CD4-positive, CD25-positive, alpha-beta regulatory T cell (primary cell): ENCODE results near the gene RPL22L1. TPM values are rescaled to one million over a fixed set of nuclear protein-coding genes. Genes with fewer than 3 reads are reported as not detected.
"Not testable (repeated sequence)": the region's sequence is repeated elsewhere in the genome, so short reads cannot be mapped to it uniquely, and the experiment has no call there.

Experiments
- ATAC-seq, 2 donors: fragments of 150-1000 bp; cut with Tn5 transposase; one replicate each; pipeline ENCODE4 v1.10.0; 2021; ENCODE audit warnings: low read depth in 2 of 2, moderate number of reproducible peaks in 2 of 2, moderate library complexity in 1 of 2
- DNase-seq, 3 donors: peaks; one replicate each; pipeline versions ENCODE4 v3.0.0 to v3.0.0-alpha.2; 2012 to 2022; ENCODE audit warnings: mixed read lengths in 1 of 3
- H3K27ac ChIP-seq: one replicate; pipeline ENCODE4 v1.7.0; 2013; ENCODE audit warnings: mild to moderate bottlenecking, low read length; ENCODE audit not compliant: insufficient read depth, poor library complexity, severe bottlenecking
- H3K27me3 ChIP-seq: one replicate; pipeline ENCODE4 v1.7.0; 2013; ENCODE audit warnings: low read length; ENCODE audit not compliant: control insufficient read depth, insufficient read depth
- H3K36me3 ChIP-seq: one replicate; pipeline ENCODE4 v1.7.0; 2013; ENCODE audit warnings: mild to moderate bottlenecking, low read length, moderate library complexity; ENCODE audit not compliant: control insufficient read depth, insufficient read depth
- H3K4me1 ChIP-seq: 2 replicates; pipeline ENCODE4 v1.7.0; 2013; ENCODE audit warnings: mild to moderate bottlenecking, low read length; ENCODE audit not compliant: insufficient read depth, control insufficient read depth, poor library complexity, severe bottlenecking
- H3K4me3 ChIP-seq: one replicate; pipeline ENCODE4 v1.7.0; 2013; ENCODE audit warnings: low read depth, mild to moderate bottlenecking, low read length, moderate library complexity
- H3K9me3 ChIP-seq, 2 experiments: 1 replicate in 1 of 2; 2 replicates in 1 of 2; pipeline ENCODE4 v1.7.0; 2013; ENCODE audit warnings: low read length in 2 of 2, mild to moderate bottlenecking in 1 of 2, moderate library complexity in 1 of 2; ENCODE audit not compliant: control insufficient read depth in 2 of 2
- H3K27ac Mint-ChIP-seq, 3 donors: one replicate each; pipeline ENCODE4 v1.8.0; 2020 to 2022; ENCODE audit warnings: mild to moderate bottlenecking in 3 of 3, mixed read lengths in 3 of 3, moderate library complexity in 2 of 3
- H3K27me3 Mint-ChIP-seq: one replicate; pipeline ENCODE4 v1.8.0; 2022; ENCODE audit warnings: mild to moderate bottlenecking, mixed read lengths
- H3K36me3 Mint-ChIP-seq: one replicate; pipeline ENCODE4 v1.8.0; 2020; ENCODE audit warnings: mixed read lengths
- H3K4me1 Mint-ChIP-seq, 4 donors: one replicate each; pipeline ENCODE4 v1.8.0; 2020 to 2022; ENCODE audit warnings: mixed read lengths in 4 of 4, mild to moderate bottlenecking in 1 of 4
- H3K4me3 Mint-ChIP-seq, 4 donors: one replicate each; pipeline ENCODE4 v1.8.0; 2020 to 2022; ENCODE audit warnings: mild to moderate bottlenecking in 4 of 4, mixed read lengths in 4 of 4, moderate library complexity in 3 of 4
- H3K9me3 Mint-ChIP-seq, 7 donors: one replicate each; pipeline ENCODE4 v1.8.0; 2020 to 2022; ENCODE audit warnings: mixed read lengths in 7 of 7, mild to moderate bottlenecking in 3 of 7, moderate library complexity in 2 of 7
- polyA plus RNA-seq, 4 donors: library from polyadenylated mRNA; unstranded; fragments of 300-500 nt; fragmentation: Illumina TruSeq; gene quantifications; one replicate each; pipeline ENCODE4 v1.2.3, GENCODE V29; 2021
- total RNA-seq: library from RNA; stranded (reverse); gene quantifications from one replicate; pipeline ENCODE4 v1.2.3, GENCODE V29; 2022

The RPL22L1 gene
- total and polyA plus RNA-seq, 5 donors from 2014 or later: 25.5 to 48.4 (median 43.6) TPM

DNA sequence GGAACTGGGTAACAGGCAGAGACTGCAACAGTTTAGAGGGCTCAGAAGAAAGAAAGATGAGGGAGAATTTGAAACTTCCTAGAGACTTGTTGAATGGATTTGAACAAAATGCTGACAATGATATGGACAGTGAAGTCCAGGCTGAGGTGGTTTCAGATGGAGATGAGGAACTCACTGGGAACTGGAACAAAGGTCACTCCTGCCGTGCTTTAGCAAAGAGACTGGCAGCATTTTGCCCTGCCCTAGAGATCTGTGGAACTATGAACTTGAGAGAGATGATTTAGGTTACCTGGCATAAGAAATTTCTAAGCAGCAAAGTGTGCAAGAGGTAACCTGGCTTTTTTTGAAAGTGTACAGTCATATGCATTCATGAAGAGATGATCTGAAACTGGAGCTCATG is 26.8 kb upstream of the RPL22L1 start:
- Histone ChIP-seq H3K36me3 (peaks cover 6% of the 10 kb centered on the region), H3K4me1 (no peaks in the 10 kb centered on the region), H3K9me3 (no peaks in the 10 kb centered on the region), H3K27me3 (no peaks in the 10 kb centered on the region), H3K4me3 (no peak overlapping the region), H3K27ac (no peak overlapping the region)
- Mint-ChIP-seq H3K27ac (no peak overlapping the region), H3K4me3 (no peak overlapping the region), H3K9me3 (peaks cover 0 to 5% (median 1%) of the 10 kb centered on the region in 7 donors), H3K27me3 (no peaks in the 10 kb centered on the region), H3K4me1 (peaks cover 0 to 10% (median under 1%) of the 10 kb centered on the region in 4 donors), H3K36me3 (peaks cover 40% of the 10 kb centered on the region)
- DNase-seq (no peak), ATAC-seq (no peak)

DNA sequence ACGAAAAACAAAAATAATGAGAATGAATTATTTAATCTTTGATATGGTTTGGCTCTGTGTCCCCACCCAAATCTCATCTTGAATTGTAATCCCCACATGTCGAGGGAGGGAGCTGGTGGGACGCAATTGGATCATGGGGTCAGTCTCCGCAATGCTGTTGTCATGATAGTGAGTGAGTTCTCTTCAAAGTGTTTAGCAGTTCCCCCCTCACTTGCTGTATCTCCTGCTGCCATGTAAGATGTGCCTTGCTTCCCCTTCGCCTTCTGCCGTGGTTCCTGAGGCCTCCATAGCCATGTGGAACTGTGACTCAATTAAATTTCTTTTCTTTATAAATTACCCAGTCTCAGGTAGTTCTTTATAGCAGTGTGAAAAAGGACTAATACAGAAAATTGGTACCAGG is 26.3 kb upstream of the RPL22L1 start:
- H3K4me1 ChIP-seq, H3K4me3 Mint-ChIP-seq, H3K4me1 Mint-ChIP-seq, H3K4me3 ChIP-seq, H3K9me3 Mint-ChIP-seq, H3K27ac ChIP-seq, H3K9me3 ChIP-seq, DNase-seq, H3K36me3 ChIP-seq, H3K27ac Mint-ChIP-seq, H3K27me3 Mint-ChIP-seq, H3K27me3 ChIP-seq, ATAC-seq: not testable (repeated sequence)
- peaks cover 42% of the 10 kb centered on the region for H3K36me3 Mint-ChIP-seq

DNA sequence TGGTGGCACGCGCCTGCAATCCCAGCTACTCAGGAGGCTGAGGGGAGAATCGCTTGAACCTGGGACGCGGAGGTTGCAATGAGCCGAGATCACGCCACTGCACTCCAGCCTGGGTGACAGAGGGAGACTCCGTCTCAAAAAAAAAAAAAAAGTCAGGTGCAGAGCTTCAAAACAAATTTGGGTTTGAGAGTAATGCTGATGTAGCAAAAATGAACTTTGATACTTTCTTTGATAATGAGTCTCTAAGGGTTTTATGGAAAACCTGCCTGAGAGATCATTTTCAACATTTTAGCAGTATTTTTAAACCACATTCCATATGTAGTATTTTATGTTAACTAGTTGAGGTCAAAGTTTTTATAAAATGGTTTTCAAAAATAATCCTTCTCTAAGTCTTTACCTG is 23.9 kb upstream of the RPL22L1 start:
- H3K27me3 ChIP-seq: no peaks in the 10 kb centered on the region
- peaks cover 6% of the 10 kb centered on the region for H3K36me3 ChIP-seq
- H3K4me3 ChIP-seq: no peak overlapping the region
- H3K4me1 ChIP-seq: no peaks in the 10 kb centered on the region
- Mint-ChIP-seq H3K27me3 (no peaks in the 10 kb centered on the region), H3K9me3 (peaks cover 0 to 5% (median 1%) of the 10 kb centered on the region in 7 donors), H3K36me3 (peaks cover 38% of the 10 kb centered on the region), H3K4me1 (no peaks in the 10 kb centered on the region), H3K27ac (no peak overlapping the region), H3K4me3 (no peak overlapping the region)
- no peak for ATAC-seq
- no peak for DNase-seq
- no peak overlapping the region for H3K27ac ChIP-seq
- no peaks in the 10 kb centered on the region for H3K9me3 ChIP-seq

DNA sequence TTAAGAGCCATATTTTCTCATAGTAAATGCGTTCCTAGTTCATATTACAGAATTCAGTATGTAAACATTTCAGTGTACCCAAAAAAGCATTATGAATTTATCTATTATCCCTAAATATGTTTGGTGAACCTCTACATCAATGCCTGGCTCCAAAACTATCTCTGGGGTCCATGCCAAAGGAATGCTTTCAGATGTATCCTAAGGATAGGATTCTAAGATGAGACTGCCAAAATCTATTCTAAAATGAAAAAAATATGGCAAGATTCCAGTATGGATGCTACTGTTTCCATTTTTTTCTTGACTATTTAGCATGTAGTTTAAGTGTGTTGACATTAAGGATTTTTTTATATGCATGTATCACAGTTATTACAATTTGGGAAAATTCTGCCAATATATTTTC is 19.6 kb upstream of the RPL22L1 start:
- Mint-ChIP-seq H3K27ac (no peak overlapping the region), H3K36me3 (peaks cover 13% of the 10 kb centered on the region), H3K4me1 (no peaks in the 10 kb centered on the region), H3K27me3 (peaks cover 6% of the 10 kb centered on the region), H3K4me3 (no peak overlapping the region), H3K9me3 (peaks cover 0 to 2% (median 0%) of the 10 kb centered on the region in 7 donors)
- Histone ChIP-seq H3K4me1 (no peaks in the 10 kb centered on the region), H3K27ac (no peak overlapping the region), H3K36me3 (peaks cover 6% of the 10 kb centered on the region), H3K27me3 (no peaks in the 10 kb centered on the region), H3K4me3 (no peak overlapping the region), H3K9me3 (no peaks in the 10 kb centered on the region)
- DNase-seq (no peak), ATAC-seq (no peak)

DNA sequence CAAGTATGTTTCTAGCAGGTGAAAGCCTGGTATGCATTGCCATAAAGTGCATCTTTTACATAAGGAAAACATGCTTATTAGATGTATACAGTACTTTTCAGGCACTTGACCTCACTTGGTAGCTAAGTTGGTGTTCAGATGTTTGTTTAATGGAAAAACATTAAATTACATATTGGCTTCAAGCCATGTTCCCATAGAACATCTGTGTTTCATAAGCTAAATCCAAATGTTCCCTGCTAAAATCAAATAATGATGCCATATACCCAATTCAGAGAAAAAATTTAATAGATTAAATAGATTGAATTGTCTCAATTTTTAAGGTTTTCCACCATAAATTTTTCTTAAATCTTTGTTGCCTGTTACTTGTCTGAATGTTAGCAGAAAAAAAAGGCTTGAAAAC is 19.1 kb upstream of the RPL22L1 start:
- no peaks in the 10 kb centered on the region for H3K4me1 Mint-ChIP-seq
- Histone ChIP-seq H3K4me1 (no peaks in the 10 kb centered on the region), H3K27ac (no peak overlapping the region), H3K9me3 (no peaks in the 10 kb centered on the region), H3K4me3 (no peak overlapping the region), H3K27me3 (no peaks in the 10 kb centered on the region), H3K36me3 (peaks cover 6% of the 10 kb centered on the region)
- peaks cover 0 to 2% (median 0%) of the 10 kb centered on the region in 7 donors for H3K9me3 Mint-ChIP-seq
- H3K27ac Mint-ChIP-seq: no peak overlapping the region
- no peak for DNase-seq
- no peak overlapping the region for H3K4me3 Mint-ChIP-seq
- ATAC-seq: no peak
- H3K27me3 Mint-ChIP-seq: peaks cover 6% of the 10 kb centered on the region
- H3K36me3 Mint-ChIP-seq: peaks cover 11% of the 10 kb centered on the region

DNA sequence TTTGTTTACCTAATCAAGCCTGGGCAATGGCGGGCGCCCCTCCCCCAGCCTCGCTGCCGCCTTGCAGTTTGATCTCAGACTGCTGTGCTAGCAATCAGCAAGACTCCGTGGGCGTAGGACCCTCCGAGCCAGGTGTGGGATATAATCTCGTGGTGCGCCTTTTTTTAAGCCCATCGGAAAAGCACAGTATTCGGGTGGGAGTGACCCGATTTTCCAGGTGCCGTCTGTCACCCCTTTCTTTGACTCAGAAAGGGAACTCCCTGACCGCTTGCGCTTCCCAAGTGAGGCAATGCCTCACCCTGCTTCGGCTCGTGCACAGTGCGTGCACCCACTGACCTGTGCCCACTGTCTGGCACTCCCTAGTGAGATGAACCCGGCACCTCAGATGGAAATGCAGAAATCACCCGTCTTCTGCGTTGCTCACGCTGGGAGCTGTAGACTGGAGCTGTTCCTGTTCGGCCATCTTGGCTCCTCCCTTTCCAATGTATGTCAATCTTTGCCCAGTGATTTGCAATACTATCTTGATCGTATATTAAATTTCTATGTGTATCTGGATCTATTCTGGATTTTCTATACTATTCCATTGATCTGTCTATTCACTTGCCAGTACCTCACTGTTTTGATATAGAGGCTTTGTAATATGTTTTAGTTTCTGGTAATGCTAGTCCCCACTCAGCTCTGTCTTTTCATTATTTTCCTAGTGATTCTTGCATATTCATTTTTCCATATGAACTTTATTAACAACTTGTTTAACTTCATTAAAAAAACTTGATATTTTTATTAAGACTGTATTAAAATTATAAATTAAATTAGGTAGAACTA is 14.3 kb upstream of the RPL22L1 start:
- H3K36me3 ChIP-seq, DNase-seq, H3K27ac ChIP-seq, H3K4me3 ChIP-seq, H3K36me3 Mint-ChIP-seq, H3K9me3 ChIP-seq, H3K4me1 ChIP-seq, H3K9me3 Mint-ChIP-seq, H3K27me3 Mint-ChIP-seq, H3K27me3 ChIP-seq, H3K4me3 Mint-ChIP-seq, H3K4me1 Mint-ChIP-seq, ATAC-seq: not testable (repeated sequence)
- peak overlapping the region in 1 of 3 donors; percentile 38 for H3K27ac Mint-ChIP-seq

DNA sequence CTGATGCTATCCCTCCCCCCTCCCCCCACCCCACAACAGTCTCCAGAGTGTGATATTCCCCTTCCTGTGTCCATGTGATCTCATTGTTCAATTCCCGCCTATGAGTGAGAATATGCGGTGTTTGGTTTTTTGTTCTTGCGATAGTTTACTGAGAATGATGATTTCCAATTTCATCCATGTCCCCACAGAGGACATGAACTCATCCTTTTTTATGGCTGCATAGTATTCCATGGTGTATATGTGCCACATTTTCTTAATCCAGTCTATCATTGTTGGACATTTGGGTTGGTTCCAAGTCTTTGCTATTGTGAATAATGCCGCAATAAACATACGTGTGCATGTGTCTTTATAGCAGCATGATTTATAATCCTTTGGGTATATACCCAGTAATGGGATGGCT is 8.7 kb upstream of the RPL22L1 start:
- not testable (repeated sequence) for ATAC-seq, H3K4me3 Mint-ChIP-seq, H3K36me3 Mint-ChIP-seq, H3K27me3 ChIP-seq, H3K4me3 ChIP-seq, H3K27ac ChIP-seq, H3K36me3 ChIP-seq, H3K9me3 Mint-ChIP-seq, H3K9me3 ChIP-seq, H3K4me1 ChIP-seq, DNase-seq, H3K4me1 Mint-ChIP-seq, H3K27ac Mint-ChIP-seq
- H3K27me3 Mint-ChIP-seq: peaks cover 17% of the 10 kb centered on the region

DNA sequence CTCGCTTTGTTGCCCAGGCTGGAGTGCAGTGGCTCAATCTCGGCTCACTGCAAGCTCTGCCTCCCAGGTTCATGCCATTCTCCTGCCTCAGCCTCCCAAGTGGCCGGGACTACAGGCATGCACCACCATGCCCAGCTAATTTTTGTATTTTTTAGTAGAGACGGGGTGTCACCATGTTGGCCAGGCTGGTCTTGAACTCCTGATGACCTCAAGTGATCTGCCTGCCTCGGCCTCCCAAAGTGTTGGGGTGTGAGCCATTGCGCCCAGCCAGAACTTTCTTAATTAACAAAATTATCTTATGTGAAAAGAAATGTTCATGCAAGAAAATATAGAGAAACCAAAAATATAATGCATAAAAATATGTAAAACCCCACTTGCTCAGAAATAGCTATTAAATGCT is 7.3 kb upstream of the RPL22L1 start:
- H3K36me3 ChIP-seq, DNase-seq, H3K9me3 Mint-ChIP-seq, H3K9me3 ChIP-seq, H3K27ac Mint-ChIP-seq, H3K27me3 ChIP-seq, ATAC-seq, H3K4me3 Mint-ChIP-seq, H3K4me3 ChIP-seq, H3K27ac ChIP-seq, H3K36me3 Mint-ChIP-seq, H3K4me1 Mint-ChIP-seq, H3K4me1 ChIP-seq: not testable (repeated sequence)
- H3K27me3 Mint-ChIP-seq: peaks cover 17% of the 10 kb centered on the region
